SH-SY5Y (cell line): ENCODE results near the gene CCDC122.

ENCODE experiments used
- GATA2 ChIP-seq: IDR thresholded peaks from 2 replicates; pipeline ENCODE4 v1.6.1; 2011; ENCODE audit warnings: mild to moderate bottlenecking, low read depth, low read length
- GATA3 ChIP-seq: IDR thresholded peaks from 2 replicates; pipeline ENCODE4 v1.6.1; 2011; ENCODE audit warnings: low read depth, mild to moderate bottlenecking, low read length, moderate library complexity

GRCh38 chr13:43872181-43872580, 7.4 kb downstream of the CCDC122 start:
- TF ChIP-seq GATA2: no peak
- no peak for TF ChIP-seq GATA3
